ENCODE data around the gene MAN1C1. TPM values are rescaled to one million over a fixed set of nuclear protein-coding genes. Genes with fewer than 3 reads are reported as not detected.

The MAN1C1 gene
- total RNA-seq, 1 experiment from 2014 or later: 1.2 TPM

GRCh38 chr1:25623007-25623406 is 6.4 kb downstream of the MAN1C1 start:
- H3K36me3 ChIP-seq (ENCODE audit: control insufficient read depth in 1 of 2, insufficient read depth in 2 of 2, low read length in 2 of 2): no peaks in the 10 kb centered on the region
- BruUV-seq (replicated peaks): no TSS peak
- no peaks in the 10 kb centered on the region for H4K20me1 ChIP-seq (ENCODE audit: insufficient read depth)
- no peaks in the 10 kb centered on the region for H3K9me3 ChIP-seq (ENCODE audit: control insufficient read depth in 1 of 2, insufficient read depth in 1 of 2, low read depth in 1 of 2, low read length in 2 of 2)
- no peak overlapping the region for H2AFZ ChIP-seq (ENCODE audit: low read depth, low read length, poor library complexity, severe bottlenecking)
- no peak overlapping the region for H3K4me3 ChIP-seq (replicated peaks in 1 of 2; ENCODE audit: low read depth in 1 of 2, low read length in 2 of 2)
- H3K79me2 ChIP-seq (ENCODE audit: insufficient read depth, low read length): no peaks in the 10 kb centered on the region
- H3K9ac ChIP-seq (ENCODE audit: low read length): no peak overlapping the region
- no peak overlapping the region for H3K4me2 ChIP-seq (ENCODE audit: low read length)
- no peak overlapping the region for H3K27ac ChIP-seq (ENCODE audit: low read depth, low read length)
- no peaks in the 10 kb centered on the region for H3K4me1 ChIP-seq (ENCODE audit: control insufficient read depth in 1 of 2, insufficient read depth in 2 of 2, low read length in 2 of 2)
- RAD21 ChIA-PET (ENCODE audit: low non-redundant PET in 1 of 2, low total read pairs in 2 of 2, uncharacterized antibody in 2 of 2, unreplicated experiment in 2 of 2): no interaction called here
- DNase-seq (ENCODE audit: low read depth, low spot score): no peak
- H3K27me3 ChIP-seq (ENCODE audit: insufficient read depth, low read length): peaks cover 22% of the 10 kb centered on the region; the same call in 1 of the 2 replicates
- no peaks in the 10 kb centered on the region for H3K9me2 ChIP-seq (ENCODE audit: insufficient read depth)
- CTCF ChIA-PET: no interaction called here
- POLR2A ChIA-PET: no interaction called here
- intact Hi-C loops (cut with micrococcal nuclease): no loop called here
- TF ChIP-seq JUND (IDR thresholded peaks at IDR 0.05): no peak
- TF ChIP-seq ZBTB33 (IDR thresholded peaks at IDR 0.05; ENCODE audit: extremely low read depth, insufficient replicate concordance, low read length): no peak
- no peak for ATAC-seq

GRCh38 chr1:25623731-25624130 is 7.1 kb downstream of the MAN1C1 start:
- no peaks in the 10 kb centered on the region for H4K20me1 ChIP-seq (ENCODE audit: insufficient read depth)
- no peak overlapping the region for H3K9ac ChIP-seq (ENCODE audit: low read length)
- no peak overlapping the region for H3K27ac ChIP-seq (ENCODE audit: low read depth, low read length)
- no TSS peak for BruUV-seq (replicated peaks)
- no peaks in the 10 kb centered on the region for H3K9me3 ChIP-seq (ENCODE audit: control insufficient read depth in 1 of 2, insufficient read depth in 1 of 2, low read depth in 1 of 2, low read length in 2 of 2)
- intact Hi-C loops (cut with micrococcal nuclease): no loop called here
- DNase-seq (ENCODE audit: low read depth, low spot score): no peak
- no peak overlapping the region for H2AFZ ChIP-seq (ENCODE audit: low read depth, low read length, poor library complexity, severe bottlenecking)
- ATAC-seq: no peak
- no peaks in the 10 kb centered on the region for H3K79me2 ChIP-seq (ENCODE audit: insufficient read depth, low read length)
- ChIA-PET POLR2A (interaction anchor here (0.8 kb wide), 1 partner anchor 44 kb away, joined by 3 read pairs; no protein-coding TSS in a partner anchor), CTCF (no interaction called here), RAD21 (ENCODE audit: low non-redundant PET in 1 of 2, low total read pairs in 2 of 2, uncharacterized antibody in 2 of 2, unreplicated experiment in 2 of 2) (no interaction called here)
- peaks cover 22% of the 10 kb centered on the region; the same call in 1 of the 2 replicates for H3K27me3 ChIP-seq (ENCODE audit: insufficient read depth, low read length)
- no peaks in the 10 kb centered on the region for H3K9me2 ChIP-seq (ENCODE audit: insufficient read depth)
- no peaks in the 10 kb centered on the region for H3K4me1 ChIP-seq (ENCODE audit: control insufficient read depth in 1 of 2, insufficient read depth in 2 of 2, low read length in 2 of 2)
- no peak overlapping the region for H3K4me2 ChIP-seq (ENCODE audit: low read length)
- H3K4me3 ChIP-seq (replicated peaks in 1 of 2; ENCODE audit: low read depth in 1 of 2, low read length in 2 of 2): no peak overlapping the region
- no peaks in the 10 kb centered on the region for H3K36me3 ChIP-seq (ENCODE audit: control insufficient read depth in 1 of 2, insufficient read depth in 2 of 2, low read length in 2 of 2)
- TF ChIP-seq ZNF274 (IDR thresholded peaks at IDR 0.05; ENCODE audit: low read depth, low read length) (no peak), ATF3 (IDR thresholded peaks at IDR 0.05) (no peak), EGR1 (IDR thresholded peaks at IDR 0.05; ENCODE audit: low read depth) (no peak), RAD21 (IDR thresholded peaks at IDR 0.05; ENCODE audit: low read depth) (no peak), JUND (IDR thresholded peaks at IDR 0.05) (no peak), ELF1 (IDR thresholded peaks at IDR 0.05; ENCODE audit: borderline replicate concordance, low read depth) (no peak), REST (IDR thresholded peaks at IDR 0.05; ENCODE audit: low read depth) (no peak), MAX (IDR thresholded peaks at IDR 0.05) (no peak), SP1 (IDR thresholded peaks at IDR 0.05; ENCODE audit: low read depth) (no peak), CEBPB (IDR thresholded peaks at IDR 0.05; ENCODE audit: low read depth) (no peak), POLR2AphosphoS5 (IDR thresholded peaks at IDR 0.05; ENCODE audit: low read depth, low read length) (no peak), FOSL1 (IDR thresholded peaks at IDR 0.05; ENCODE audit: low read depth) (no peak), SIN3A (IDR thresholded peaks at IDR 0.05; ENCODE audit: low read depth) (no peak), CBX3 (IDR thresholded peaks at IDR 0.05; ENCODE audit: low read depth) (no peak), ZFX (IDR thresholded peaks at IDR 0.05) (no peak)

Data from HCT116 (cell line).